Stomach (tissue), 4 donors: ENCODE results near the gene NFATC2.

Experiments
- EP300 ChIP-seq: sonication (generic); formaldehyde crosslinking; IDR thresholded peaks from one replicate; pipeline ENCODE4 v1.6.1; 2017; ENCODE audit warnings: antibody characterized with exemption
- POLR2A ChIP-seq, 4 donors: fragments of 450-650 bp; IDR thresholded peaks; one replicate each; pipeline ENCODE4 v1.6.1; 2016; ENCODE audit warnings: antibody characterized with exemption in 4 of 4, control low read depth in 2 of 4, mild to moderate bottlenecking in 1 of 4, moderate library complexity in 1 of 4
- POLR2AphosphoS5 ChIP-seq, 3 donors: sonication (generic); formaldehyde crosslinking; IDR thresholded peaks; one replicate each; pipeline ENCODE4 v1.6.1; 2016; ENCODE audit warnings: antibody characterized with exemption in 3 of 3
- TF ChIP-seq, protein P1 (sequence below), 7 experiments: fragments of 450-650 bp in 4 of 7; fragments of 200-600 bp in 3 of 7; sonication (generic) in 3 of 7; IDR thresholded peaks; one replicate each; pipeline ENCODE4 v1.5.1; 2016 to 2019; ENCODE audit warnings: antibody characterized with exemption in 7 of 7, control low read depth in 2 of 7, mild to moderate bottlenecking in 1 of 7

DNA sequence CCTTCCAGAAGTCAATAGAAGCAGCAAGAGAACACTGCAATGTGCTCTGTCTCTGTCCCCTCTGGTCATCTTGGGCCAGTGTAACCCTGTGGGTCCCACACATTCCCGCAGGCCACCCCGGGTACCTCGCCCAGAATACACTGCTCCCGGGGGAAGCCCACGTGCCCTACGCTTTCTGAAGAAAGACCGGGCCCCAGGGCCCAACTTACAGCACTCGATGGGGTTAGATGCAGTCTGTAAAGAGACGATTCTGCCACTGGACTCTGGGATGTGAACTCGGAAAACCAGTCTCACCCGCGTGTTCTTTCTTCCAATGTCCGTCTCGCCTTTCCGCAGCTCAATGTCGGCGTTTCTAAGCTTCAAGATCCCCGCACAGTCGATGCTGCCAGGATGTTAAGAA is 68.7 kb downstream of the NFATC2 start:
- TF ChIP-seq EP300 (no peak), POLR2A (IDR thresholded peaks at IDR 0.05) (no peak), POLR2AphosphoS5 (IDR thresholded peaks at IDR 0.05) (no peak)
- TF ChIP-seq, protein P1, sequence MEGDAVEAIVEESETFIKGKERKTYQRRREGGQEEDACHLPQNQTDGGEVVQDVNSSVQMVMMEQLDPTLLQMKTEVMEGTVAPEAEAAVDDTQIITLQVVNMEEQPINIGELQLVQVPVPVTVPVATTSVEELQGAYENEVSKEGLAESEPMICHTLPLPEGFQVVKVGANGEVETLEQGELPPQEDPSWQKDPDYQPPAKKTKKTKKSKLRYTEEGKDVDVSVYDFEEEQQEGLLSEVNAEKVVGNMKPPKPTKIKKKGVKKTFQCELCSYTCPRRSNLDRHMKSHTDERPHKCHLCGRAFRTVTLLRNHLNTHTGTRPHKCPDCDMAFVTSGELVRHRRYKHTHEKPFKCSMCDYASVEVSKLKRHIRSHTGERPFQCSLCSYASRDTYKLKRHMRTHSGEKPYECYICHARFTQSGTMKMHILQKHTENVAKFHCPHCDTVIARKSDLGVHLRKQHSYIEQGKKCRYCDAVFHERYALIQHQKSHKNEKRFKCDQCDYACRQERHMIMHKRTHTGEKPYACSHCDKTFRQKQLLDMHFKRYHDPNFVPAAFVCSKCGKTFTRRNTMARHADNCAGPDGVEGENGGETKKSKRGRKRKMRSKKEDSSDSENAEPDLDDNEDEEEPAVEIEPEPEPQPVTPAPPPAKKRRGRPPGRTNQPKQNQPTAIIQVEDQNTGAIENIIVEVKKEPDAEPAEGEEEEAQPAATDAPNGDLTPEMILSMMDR (IDR thresholded peaks at IDR 0.05) = no peak
